ENCODE results near the gene IQCF6. TPM values are rescaled to one million over a fixed set of nuclear protein-coding genes. Genes with fewer than 3 reads are reported as not detected.

IQCF6 gene
- not detected in 2 replicates for total RNA-seq

- intact Hi-C loops (cut with micrococcal nuclease) = no loop called here
- Mint-ChIP-seq H3K27ac (no peak within 1 kb of the TSS), H3K27me3 (ENCODE audit: low read depth) (peaks cover 12% of the 10 kb centered on the region), H3K36me3 (ENCODE audit: low read depth) (no peaks in the 10 kb centered on the region), H3K9me3 (no peaks in the 10 kb centered on the region), H3K4me1 (ENCODE audit: low read depth) (no peaks in the 10 kb centered on the region), H3K4me3 (ENCODE audit: low read depth) (no peak within 1 kb of the TSS)
- DNase-seq (ENCODE audit: low spot score) = no peak
These were observed at the start of gene IQCF6 for GRCh38 chr3:51779137-51779536. Gene IQCF6 (minus strand): TSS chr3:51779237. CDS start chr3:51779224, 13 bp downstream.

DNA sequence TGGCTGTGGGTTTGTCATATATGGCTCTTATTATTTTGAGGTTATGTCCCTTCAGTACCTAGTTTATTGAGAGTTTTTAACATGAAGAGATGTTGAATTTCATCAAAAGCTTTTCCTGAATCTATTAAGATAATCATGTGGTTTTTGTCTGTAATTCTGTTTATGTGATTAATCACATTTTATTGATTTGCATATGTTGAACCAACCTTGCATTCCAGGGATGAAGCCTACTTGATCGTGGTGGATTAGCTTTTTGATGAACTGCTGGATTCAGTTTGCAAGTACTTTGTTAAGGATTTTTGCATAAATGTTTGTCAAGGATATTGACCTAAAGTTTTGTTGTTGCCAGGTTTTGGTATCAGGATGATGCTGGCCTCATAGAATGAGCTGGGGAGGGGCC is 49.3 kb upstream of the IQCF6 start:
- no peaks in the 10 kb centered on the region for H3K36me3 Mint-ChIP-seq (ENCODE audit: low read depth)
- H3K4me3 Mint-ChIP-seq (ENCODE audit: low read depth) = no peak overlapping the region
- peaks cover 20% of the 10 kb centered on the region for H3K9me3 Mint-ChIP-seq
- intact Hi-C loops (cut with micrococcal nuclease) = no loop called here
- peaks cover 5% of the 10 kb centered on the region for H3K27me3 Mint-ChIP-seq (ENCODE audit: low read depth)
- no peak for DNase-seq (ENCODE audit: low spot score)
- no peak overlapping the region for H3K27ac Mint-ChIP-seq
- H3K4me1 Mint-ChIP-seq (ENCODE audit: low read depth) = peaks cover 3% of the 10 kb centered on the region

GRCh38 chr3:51819709-51820406 is 40.8 kb upstream of the IQCF6 start:
- no peak for DNase-seq (ENCODE audit: low spot score)

GRCh38 chr3:51819151-51819550 is 40.1 kb upstream of the IQCF6 start:
- H3K4me3 Mint-ChIP-seq (ENCODE audit: low read depth) = no peak overlapping the region
- H3K4me1 Mint-ChIP-seq (ENCODE audit: low read depth) = peaks cover 7% of the 10 kb centered on the region
- intact Hi-C loops (cut with micrococcal nuclease) = no loop called here
- H3K27me3 Mint-ChIP-seq (ENCODE audit: low read depth) = peaks cover 14% of the 10 kb centered on the region
- H3K36me3 Mint-ChIP-seq (ENCODE audit: low read depth) = no peaks in the 10 kb centered on the region
- no peak for DNase-seq (ENCODE audit: low spot score)
- no peak overlapping the region for H3K27ac Mint-ChIP-seq
- H3K9me3 Mint-ChIP-seq = peaks cover 4% of the 10 kb centered on the region

More at GRCh38 chr3:51819709-51820406, 40.8 kb upstream of the IQCF6 start:
- Mint-ChIP-seq H3K4me1 (ENCODE audit: low read depth) (peaks cover 7% of the 10 kb centered on the region), H3K27me3 (ENCODE audit: low read depth) (peaks cover 15% of the 10 kb centered on the region), H3K27ac (no peak overlapping the region), H3K4me3 (ENCODE audit: low read depth) (no peak overlapping the region), H3K36me3 (ENCODE audit: low read depth) (no peaks in the 10 kb centered on the region), H3K9me3 (peaks cover 4% of the 10 kb centered on the region)
- intact Hi-C loops (cut with micrococcal nuclease) = no loop called here

DNA sequence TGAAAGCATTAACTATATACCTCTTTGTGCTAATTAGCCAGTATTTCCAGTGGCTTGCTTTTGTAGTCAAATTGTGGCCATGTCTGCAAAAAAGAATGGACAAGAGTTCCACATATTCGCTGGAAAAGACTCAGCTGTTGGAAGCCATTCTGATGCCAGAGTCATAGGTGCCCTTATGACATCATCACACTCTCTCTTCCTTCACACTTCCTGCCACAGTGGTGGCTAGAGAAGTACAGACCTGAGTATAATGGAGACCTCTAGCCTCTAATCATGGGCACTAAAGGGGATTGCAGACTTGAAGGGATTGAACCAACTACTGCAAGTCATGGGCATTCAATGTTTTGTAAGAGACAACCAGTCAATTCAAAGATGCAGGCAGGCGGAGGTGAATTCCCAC is 38.3 kb upstream of the IQCF6 start:
- Mint-ChIP-seq H3K27ac (no peak overlapping the region), H3K4me1 (ENCODE audit: low read depth) (peaks cover 2% of the 10 kb centered on the region), H3K9me3 (peaks cover 4% of the 10 kb centered on the region), H3K27me3 (ENCODE audit: low read depth) (peaks cover 13% of the 10 kb centered on the region), H3K4me3 (ENCODE audit: low read depth) (no peak overlapping the region), H3K36me3 (ENCODE audit: low read depth) (no peaks in the 10 kb centered on the region)
- intact Hi-C loops (cut with micrococcal nuclease) = no loop called here
- no peak for DNase-seq (ENCODE audit: low spot score)

- no peaks in the 10 kb centered on the region for H3K36me3 Mint-ChIP-seq (ENCODE audit: low read depth)
- H3K27ac Mint-ChIP-seq = no peak overlapping the region
- peaks cover 15% of the 10 kb centered on the region for H3K27me3 Mint-ChIP-seq (ENCODE audit: low read depth)
- intact Hi-C loops (cut with micrococcal nuclease) = no loop called here
- no peak overlapping the region for H3K4me3 Mint-ChIP-seq (ENCODE audit: low read depth)
- peaks cover 2% of the 10 kb centered on the region for H3K4me1 Mint-ChIP-seq (ENCODE audit: low read depth)
- DNase-seq (ENCODE audit: low spot score) = no peak
- H3K9me3 Mint-ChIP-seq = peaks cover 2% of the 10 kb centered on the region
These were observed 37.7 kb upstream of the IQCF6 start for GRCh38 chr3:51816723-51817122.

DNA sequence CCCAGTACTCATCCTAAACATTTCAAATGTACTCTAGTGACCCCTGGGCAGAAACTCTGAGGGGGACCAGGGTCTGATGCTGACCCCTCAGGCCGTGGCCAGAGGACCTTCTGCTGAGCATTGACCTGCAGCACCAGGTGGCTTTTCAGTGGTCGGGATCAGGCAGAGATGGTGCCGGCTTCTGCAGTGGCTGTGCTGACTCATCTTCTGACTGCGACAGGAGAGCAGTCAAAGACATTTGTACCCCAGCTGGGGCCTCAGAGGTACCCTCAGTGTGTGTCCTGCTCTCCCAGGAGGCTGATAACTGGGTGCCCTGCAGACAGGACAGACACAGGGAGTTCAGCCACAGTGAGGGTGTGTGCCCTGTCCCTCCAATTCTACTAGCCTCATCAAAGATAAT is 36.6 kb upstream of the IQCF6 start:
- Mint-ChIP-seq H3K4me3 (ENCODE audit: low read depth) (no peak overlapping the region), H3K27me3 (ENCODE audit: low read depth) (peaks cover 15% of the 10 kb centered on the region), H3K9me3 (no peaks in the 10 kb centered on the region), H3K27ac (no peak overlapping the region), H3K36me3 (ENCODE audit: low read depth) (no peaks in the 10 kb centered on the region), H3K4me1 (ENCODE audit: low read depth) (no peaks in the 10 kb centered on the region)
- no peak for DNase-seq (ENCODE audit: low spot score)
- intact Hi-C loops (cut with micrococcal nuclease) = no loop called here

DNA sequence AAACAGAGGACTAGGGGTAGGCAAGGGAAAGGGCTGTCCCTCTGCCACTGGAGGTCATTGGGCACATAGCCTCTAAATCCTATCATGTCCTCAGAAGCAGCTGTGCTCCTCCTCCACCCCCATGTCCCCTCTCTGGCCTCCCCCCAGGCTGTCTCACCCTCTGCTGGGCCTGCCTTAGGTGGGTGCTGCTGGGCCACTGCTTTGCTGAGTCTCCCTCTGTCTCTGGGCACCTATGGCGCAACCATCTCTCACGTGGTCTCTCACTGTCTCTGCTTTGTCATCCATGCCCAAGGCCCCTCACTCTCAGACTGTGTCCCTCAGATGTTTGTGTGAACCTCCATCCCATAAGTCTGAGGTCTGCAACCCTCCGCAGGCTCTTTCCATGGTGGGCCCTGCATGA is 35.0 kb upstream of the IQCF6 start:
- Mint-ChIP-seq H3K36me3 (ENCODE audit: low read depth) (no peaks in the 10 kb centered on the region), H3K27ac (no peak overlapping the region), H3K4me1 (ENCODE audit: low read depth) (no peaks in the 10 kb centered on the region), H3K4me3 (ENCODE audit: low read depth) (no peak overlapping the region), H3K27me3 (ENCODE audit: low read depth) (peaks cover 15% of the 10 kb centered on the region), H3K9me3 (no peaks in the 10 kb centered on the region)
- intact Hi-C loops (cut with micrococcal nuclease) = no loop called here
- no peak for DNase-seq (ENCODE audit: low spot score)

DNA sequence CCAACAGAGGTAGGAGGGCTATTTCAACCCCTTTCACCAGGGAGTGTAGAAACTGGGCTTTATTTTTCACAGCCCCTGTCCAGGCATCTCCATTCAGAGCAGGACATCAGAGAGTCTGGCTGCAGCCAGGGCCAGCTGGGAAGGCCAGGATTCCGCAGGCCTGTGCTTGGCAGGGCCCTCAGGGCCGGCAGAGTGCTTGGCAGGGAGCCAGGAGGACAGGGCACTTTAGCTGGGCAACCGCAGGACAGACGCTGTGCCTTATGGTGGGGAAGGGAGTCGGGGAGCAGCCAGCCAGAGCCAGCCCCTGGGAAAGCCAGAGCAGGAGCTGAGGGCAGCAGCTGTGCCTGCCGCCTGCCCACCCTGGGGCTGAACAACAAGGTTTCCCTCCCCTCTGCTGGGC is 34.5 kb upstream of the IQCF6 start:
- H3K36me3 Mint-ChIP-seq (ENCODE audit: low read depth) = no peaks in the 10 kb centered on the region
- no peak overlapping the region for H3K4me3 Mint-ChIP-seq (ENCODE audit: low read depth)
- no peak overlapping the region for H3K27ac Mint-ChIP-seq
- no peaks in the 10 kb centered on the region for H3K4me1 Mint-ChIP-seq (ENCODE audit: low read depth)
- no peaks in the 10 kb centered on the region for H3K9me3 Mint-ChIP-seq
- intact Hi-C loops (cut with micrococcal nuclease) = no loop called here
- peaks cover 17% of the 10 kb centered on the region for H3K27me3 Mint-ChIP-seq (ENCODE audit: low read depth)
- no peak for DNase-seq (ENCODE audit: low spot score)

DNA sequence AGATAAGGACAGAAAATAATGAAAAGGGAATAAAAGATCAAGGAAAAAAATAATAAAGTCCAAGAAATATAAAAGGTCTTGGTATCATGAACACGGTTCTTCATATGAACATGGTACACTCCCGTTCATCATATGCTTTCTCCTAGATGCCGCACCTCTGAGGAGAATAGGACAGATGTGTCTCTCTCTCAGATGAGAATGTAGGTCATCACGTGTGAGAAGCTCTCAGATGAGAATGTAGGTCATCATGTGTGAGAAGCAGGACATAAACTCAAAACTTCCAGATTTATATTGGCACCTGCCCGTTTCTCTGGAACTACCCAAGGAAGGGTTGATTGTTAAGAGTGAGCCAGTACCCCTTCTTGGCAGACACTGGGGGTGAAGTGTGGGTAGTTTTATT is 29.9 kb upstream of the IQCF6 start:
- no peaks in the 10 kb centered on the region for H3K36me3 Mint-ChIP-seq (ENCODE audit: low read depth)
- peaks cover 4% of the 10 kb centered on the region for H3K4me1 Mint-ChIP-seq (ENCODE audit: low read depth)
- intact Hi-C loops (cut with micrococcal nuclease) = no loop called here
- H3K27me3 Mint-ChIP-seq (ENCODE audit: low read depth) = peaks cover 14% of the 10 kb centered on the region
- H3K27ac Mint-ChIP-seq = no peak overlapping the region
- H3K9me3 Mint-ChIP-seq = no peaks in the 10 kb centered on the region
- H3K4me3 Mint-ChIP-seq (ENCODE audit: low read depth) = no peak overlapping the region
- DNase-seq (ENCODE audit: low spot score) = no peak

- no peak overlapping the region for H3K27ac Mint-ChIP-seq
- H3K27me3 Mint-ChIP-seq (ENCODE audit: low read depth) = peaks cover 16% of the 10 kb centered on the region
- H3K4me3 Mint-ChIP-seq (ENCODE audit: low read depth) = no peak overlapping the region
- H3K9me3 Mint-ChIP-seq = no peaks in the 10 kb centered on the region
- H3K4me1 Mint-ChIP-seq (ENCODE audit: low read depth) = peaks cover 21% of the 10 kb centered on the region
- intact Hi-C loops (cut with micrococcal nuclease) = no loop called here
- H3K36me3 Mint-ChIP-seq (ENCODE audit: low read depth) = no peaks in the 10 kb centered on the region
- DNase-seq (ENCODE audit: low spot score) = no peak
These were observed 23.2 kb upstream of the IQCF6 start for GRCh38 chr3:51802106-51802703.

DNA sequence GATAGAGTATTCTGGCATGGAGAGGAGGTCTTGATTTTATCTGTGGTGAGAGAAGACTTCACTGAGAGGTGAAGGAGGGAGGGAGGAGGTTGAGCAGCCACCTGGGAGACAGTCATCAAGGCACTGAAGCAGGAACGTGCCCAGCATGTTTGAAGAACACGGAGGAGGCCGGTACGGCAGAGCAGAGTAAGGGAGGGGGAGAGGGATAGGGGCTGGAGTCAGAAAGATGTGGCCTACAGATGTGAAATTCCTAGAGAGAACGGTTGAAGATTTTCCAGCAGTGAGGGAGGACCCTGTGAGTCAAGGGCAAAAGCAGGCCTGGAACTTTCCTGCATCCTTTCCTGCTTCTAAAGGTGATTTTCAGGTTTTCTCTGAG is 21.7 kb upstream of the IQCF6 start:
- Mint-ChIP-seq H3K36me3 (ENCODE audit: low read depth) (no peaks in the 10 kb centered on the region), H3K9me3 (no peaks in the 10 kb centered on the region), H3K27me3 (ENCODE audit: low read depth) (peaks cover 21% of the 10 kb centered on the region), H3K4me1 (ENCODE audit: low read depth) (peaks cover 31% of the 10 kb centered on the region), H3K27ac (no peak overlapping the region), H3K4me3 (ENCODE audit: low read depth) (no peak overlapping the region)
- intact Hi-C loops (cut with micrococcal nuclease) = loop anchor here (1.0 kb wide), 2 partner anchors 81 to 298 kb away; no protein-coding TSS in a partner anchor
- DNase-seq (ENCODE audit: low spot score) = no peak

- intact Hi-C loops (cut with micrococcal nuclease) = loop anchor here (1.0 kb wide), 2 partner anchors 81 to 298 kb away; no protein-coding TSS in a partner anchor
- Mint-ChIP-seq H3K27ac (no peak overlapping the region), H3K4me1 (ENCODE audit: low read depth) (peaks cover 31% of the 10 kb centered on the region), H3K36me3 (ENCODE audit: low read depth) (no peaks in the 10 kb centered on the region), H3K9me3 (no peaks in the 10 kb centered on the region), H3K27me3 (ENCODE audit: low read depth) (peaks cover 25% of the 10 kb centered on the region), H3K4me3 (ENCODE audit: low read depth) (no peak overlapping the region)
- DNase-seq (ENCODE audit: low spot score) = peak; percentile 8
These were observed 21.1 kb upstream of the IQCF6 start for GRCh38 chr3:51799879-51800749.

All from activated T-helper 2 cell treated with anti-CD3 and anti-CD28 coated beads, Interferon-gamma antibody, Interleukin-2, Interleukin-4, amounts not matched to agents 10 μg/mL and 5 μg/mL and 100 μg/mL, durations not matched to agents 14 hours and 24 hours and 36 hours (primary cell).